HG02973 (cell line): Measurements from ENCODE around the gene NUDT11.
"Not testable (repeated sequence)": the region's sequence is repeated elsewhere in the genome, so short reads cannot be mapped to it uniquely, and the experiment has no call there.

Source experiments
- ATAC-seq: cut with Tn5 transposase; IDR thresholded peaks from one replicate; pipeline ENCODE4 v1.9.1; 2021; ENCODE audit warnings: moderate library complexity; ENCODE audit not compliant: unreplicated experiment

NUDT11 gene

GRCh38 chrX:51496501-51497291 is at the start of gene NUDT11:
TSS of gene NUDT11 (minus strand) at chrX:51496592. CDS start at chrX:51496444, 148 bp downstream.
- no peak for ATAC-seq

GRCh38 chrX:51520393-51520792 is 24.0 kb upstream of the NUDT11 start:
- ATAC-seq, result no peak

GRCh38 chrX:51519131-51519530 is 22.7 kb upstream of the NUDT11 start:
- not testable (repeated sequence) for ATAC-seq

- ATAC-seq, result no peak
Observed at GRCh38 chrX:51507551-51507950, 11.2 kb upstream of the NUDT11 start.

GRCh38 chrX:51495701-51496488 is 497 bp downstream of the NUDT11 start:
- not testable (repeated sequence) for ATAC-seq

GRCh38 chrX:51494409-51494808 is 2.0 kb downstream of the NUDT11 start:
- ATAC-seq, result no peak

GRCh38 chrX:51487960-51488267 is 8.5 kb downstream of the NUDT11 start:
- ATAC-seq, result no peak

GRCh38 chrX:51484616-51485015 is 11.8 kb downstream of the NUDT11 start:
- ATAC-seq, result no peak

GRCh38 chrX:51482411-51482810 is 14.0 kb downstream of the NUDT11 start:
- not testable (repeated sequence) for ATAC-seq

GRCh38 chrX:51476930-51477329 is 19.5 kb downstream of the NUDT11 start:
- no peak for ATAC-seq

- ATAC-seq, result no peak
Observed at GRCh38 chrX:51463322-51463721, 33.1 kb downstream of the NUDT11 start.

- no peak for ATAC-seq
Observed at GRCh38 chrX:51461053-51462044, 35.0 kb downstream of the NUDT11 start.

GRCh38 chrX:51459125-51459524 is 37.3 kb downstream of the NUDT11 start:
- no peak for ATAC-seq

GRCh38 chrX:51456814-51457213 is 39.6 kb downstream of the NUDT11 start:
- ATAC-seq, result no peak

- no peak for ATAC-seq
Observed at GRCh38 chrX:51456246-51456645, 40.1 kb downstream of the NUDT11 start.

GRCh38 chrX:51440365-51440764 is 56.0 kb downstream of the NUDT11 start:
- no peak for ATAC-seq
